Esophagus squamous epithelium (tissue), 4 donors: ENCODE results near the gene SEBOX.

Experiments used
- CTCF ChIP-seq, 6 experiments: fragments of 450-650 bp in 4 of 6; fragments of 200-600 bp in 2 of 6; sonication (generic) in 2 of 6; IDR thresholded peaks; one replicate each; pipeline ENCODE4 v1.5.1; 2016 to 2019; ENCODE audit warnings: antibody characterized with exemption in 6 of 6, mild to moderate bottlenecking in 4 of 6, moderate library complexity in 4 of 6
- POLR2A ChIP-seq, 4 donors: fragments of 450-650 bp; IDR thresholded peaks; one replicate each; pipeline ENCODE4 v1.6.1; 2017; ENCODE audit warnings: antibody characterized with exemption in 4 of 4, mild to moderate bottlenecking in 4 of 4, moderate library complexity in 3 of 4

- TF ChIP-seq CTCF (IDR thresholded peaks at IDR 0.05) (no peak), POLR2A (IDR thresholded peaks at IDR 0.05) (no peak)
Measured at GRCh38 chr17:28333083-28333746, 31.8 kb downstream of the SEBOX start.
